ENCODE measurements around the gene C5.

C5 gene

GRCh38 chr9:120924698-120925534 is 125.2 kb downstream of the C5 start:
- no peak for DNase-seq (ENCODE audit: low read depth, low spot score)

- DNase-seq (ENCODE audit: low read depth, low spot score): no peak
Measured at GRCh38 chr9:120923620-120924328, 126.3 kb downstream of the C5 start.

- no peak for DNase-seq (ENCODE audit: low read depth, low spot score)
Measured at GRCh38 chr9:120922404-120923195, 127.5 kb downstream of the C5 start.

- DNase-seq (ENCODE audit: low read depth, low spot score): no peak
Measured at GRCh38 chr9:120921661-120922181, 128.4 kb downstream of the C5 start.

- no peak for DNase-seq (ENCODE audit: low read depth, low spot score)
Measured at GRCh38 chr9:120920806-120921178, 129.3 kb downstream of the C5 start.

GRCh38 chr9:120919843-120920805 is 130.0 kb downstream of the C5 start:
- no peak for DNase-seq (ENCODE audit: low read depth, low spot score)

- DNase-seq (ENCODE audit: low read depth, low spot score): no peak
Measured at GRCh38 chr9:120918931-120919842, 130.9 kb downstream of the C5 start.

- no peak for DNase-seq (ENCODE audit: low read depth, low spot score)
Measured at GRCh38 chr9:120917929-120918762, 131.9 kb downstream of the C5 start.

- no peak for DNase-seq (ENCODE audit: low read depth, low spot score)
Measured at GRCh38 chr9:120916991-120917880, 132.8 kb downstream of the C5 start.

GRCh38 chr9:120916588-120916987 is 133.5 kb downstream of the C5 start:
- DNase-seq (ENCODE audit: low read depth, low spot score): no peak

GRCh38 chr9:120915854-120916470 is 134.1 kb downstream of the C5 start:
- no peak for DNase-seq (ENCODE audit: low read depth, low spot score)

GRCh38 chr9:120914953-120915352 is 135.1 kb downstream of the C5 start:
- no peak for DNase-seq (ENCODE audit: low read depth, low spot score)

GRCh38 chr9:120914396-120914795 is 135.7 kb downstream of the C5 start:
- no peak for DNase-seq (ENCODE audit: low read depth, low spot score)

- DNase-seq (ENCODE audit: low read depth, low spot score): no peak
Measured at GRCh38 chr9:120913647-120914264, 136.3 kb downstream of the C5 start.

- no peak for DNase-seq (ENCODE audit: low read depth, low spot score)
Measured at GRCh38 chr9:120912958-120913646, 137.0 kb downstream of the C5 start.

- DNase-seq (ENCODE audit: low read depth, low spot score): no peak
Measured at GRCh38 chr9:120911295-120911837, 138.7 kb downstream of the C5 start.
